Mesothelial cell of epicardium (in vitro differentiated cells): Measurements from ENCODE around the gene ADAMTS9. TPM values are rescaled to one million over a fixed set of nuclear protein-coding genes. Genes with fewer than 3 reads are reported as not detected.
A peak's percentile ranks its signal among the peaks of the same experiment; 100 is the strongest.

Experiments used
- DNase-seq, 2 experiments: peaks; one replicate each; pipeline ENCODE4 v3.0.0; 2021; ENCODE audit warnings: low spot score in 2 of 2; ENCODE audit not compliant: unreplicated experiment in 2 of 2
- H3K27ac Mint-ChIP-seq: 2 replicates; pipeline ENCODE4 v1.8.0; 2021; ENCODE audit warnings: mixed read lengths
- H3K27me3 Mint-ChIP-seq: 2 replicates; pipeline ENCODE4 v1.8.0; 2021; ENCODE audit warnings: low read depth, mixed read lengths
- H3K36me3 Mint-ChIP-seq: 2 replicates; pipeline ENCODE4 v1.8.0; 2021; ENCODE audit warnings: mixed read lengths
- H3K4me1 Mint-ChIP-seq: 2 replicates; pipeline ENCODE4 v1.8.0; 2021; ENCODE audit warnings: mixed read lengths
- H3K4me3 Mint-ChIP-seq: 2 replicates; pipeline ENCODE4 v1.8.0; 2021; ENCODE audit warnings: mild to moderate bottlenecking, moderate library complexity, mixed read lengths
- H3K9me3 Mint-ChIP-seq: 2 replicates; pipeline ENCODE4 v1.8.0; 2021; ENCODE audit warnings: mixed read lengths
- CTCF ChIP-seq: fragments of 200-600 bp; sonication (generic); IDR thresholded peaks from one replicate; pipeline ENCODE4 v1.5.0; 2021; ENCODE audit warnings: antibody characterized with exemption; ENCODE audit not compliant: unreplicated experiment
- total RNA-seq: library from RNA; stranded (reverse); gene quantifications from 3 replicates; pipeline ENCODE4 v1.2.1, GENCODE V29; 2021

Gene ADAMTS9
- total RNA-seq, 1 donor from 2014 or later: 127 TPM

- peaks cover 29% of the 10 kb centered on the region for H3K36me3 Mint-ChIP-seq
Observed at GRCh38 chr3:64647825-64648224, 40.0 kb downstream of the ADAMTS9 start.

GRCh38 chr3:64645243-64645642 is 42.6 kb downstream of the ADAMTS9 start:
- Mint-ChIP-seq H3K4me3 (no peak overlapping the region), H3K27ac (no peak overlapping the region)
- TF ChIP-seq CTCF: no peak

More at GRCh38 chr3:64647825-64648224, 40.0 kb downstream of the ADAMTS9 start:
- no peak for TF ChIP-seq CTCF
- no peak for DNase-seq
- H3K27ac Mint-ChIP-seq: no peak overlapping the region
- no peaks in the 10 kb centered on the region for H3K9me3 Mint-ChIP-seq
- no peak overlapping the region for H3K4me3 Mint-ChIP-seq
- H3K27me3 Mint-ChIP-seq: no peaks in the 10 kb centered on the region
- H3K4me1 Mint-ChIP-seq: peaks cover 26% of the 10 kb centered on the region

GRCh38 chr3:64644483-64644882 is 43.3 kb downstream of the ADAMTS9 start:
- Mint-ChIP-seq H3K27ac (no peak overlapping the region), H3K4me1 (peaks cover 23% of the 10 kb centered on the region), H3K4me3 (no peak overlapping the region), H3K27me3 (no peaks in the 10 kb centered on the region), H3K9me3 (no peaks in the 10 kb centered on the region), H3K36me3 (peaks cover 19% of the 10 kb centered on the region)
- DNase-seq: no peak
- TF ChIP-seq CTCF: no peak

More at GRCh38 chr3:64645243-64645642, 42.6 kb downstream of the ADAMTS9 start:
- no peaks in the 10 kb centered on the region for H3K27me3 Mint-ChIP-seq
- peaks cover 25% of the 10 kb centered on the region for H3K4me1 Mint-ChIP-seq
- DNase-seq: no peak
- peaks cover 25% of the 10 kb centered on the region for H3K36me3 Mint-ChIP-seq
- H3K9me3 Mint-ChIP-seq: no peaks in the 10 kb centered on the region

- H3K4me1 Mint-ChIP-seq: peaks cover 28% of the 10 kb centered on the region
- peaks cover 18% of the 10 kb centered on the region for H3K36me3 Mint-ChIP-seq
- H3K9me3 Mint-ChIP-seq: no peaks in the 10 kb centered on the region
- H3K27ac Mint-ChIP-seq: peak overlapping the region; percentile 59
- no peaks in the 10 kb centered on the region for H3K27me3 Mint-ChIP-seq
- H3K4me3 Mint-ChIP-seq: no peak overlapping the region
- DNase-seq: no peak
- TF ChIP-seq CTCF: no peak
Observed at GRCh38 chr3:64642327-64643151, 45.3 kb downstream of the ADAMTS9 start.

GRCh38 chr3:64638981-64639481 is 48.8 kb downstream of the ADAMTS9 start:
- H3K36me3 Mint-ChIP-seq: peaks cover 5% of the 10 kb centered on the region
- H3K9me3 Mint-ChIP-seq: no peaks in the 10 kb centered on the region

More at GRCh38 chr3:64638981-64639481, 48.8 kb downstream of the ADAMTS9 start:
- Mint-ChIP-seq H3K27me3 (no peaks in the 10 kb centered on the region), H3K4me3 (no peak overlapping the region), H3K27ac (peak overlapping the region; percentile 66), H3K4me1 (peaks cover 30% of the 10 kb centered on the region)
- no peak for TF ChIP-seq CTCF
- no peak for DNase-seq
